AML-193 (cell line): ENCODE data around the gene MOK.

Experiments
- DNase-seq, 2 experiments: peaks; one replicate each; lab custom pipeline; 2025; lab: John Stamatoyannopoulos, UW

MOK gene

GRCh38 chr14:102181187-102181586 is 123.8 kb downstream of the MOK start:
- DNase-seq = no peak

GRCh38 chr14:102180248-102180998 is 124.5 kb downstream of the MOK start:
- no peak for DNase-seq
